RWPE1 (cell line): ENCODE results near the gene TBCD.

ENCODE experiments used
- CTCF ChIA-PET: fragments of 350-600 bp; sonication (Branson Sonifier 250); formaldehyde crosslinking; extraction: SDS; loops from one replicate; lab custom pipeline; 2021; lab: Yijun Ruan, JAX
- POLR2A ChIA-PET: fragments of 400-600 bp; formaldehyde crosslinking; extraction: SDS; loops from one replicate; lab custom pipeline; 2020; ENCODE audit warnings: antibody characterized with exemption; ENCODE audit not compliant: low non-redundant PET; lab: Yijun Ruan, JAX
- DNase-seq: peaks from one replicate; pipeline ENCODE4 v3.0.0; 2012; ENCODE audit warnings: low spot score
- H3K27ac ChIP-seq: fragments of 450-650 bp; 2 replicates; pipeline ENCODE4 v1.5.1; 2017
- TF ChIP-seq, protein P1 (sequence below): fragments of 450-650 bp; conservative IDR thresholded peaks from 2 replicates; pipeline ENCODE4 v1.5.1; 2017; ENCODE audit warnings: low read depth, mild to moderate bottlenecking

TBCD gene

GRCh38 chr17:82926081-82926480 lies 174.2 kb downstream of the TBCD start:
- POLR2A ChIA-PET, result no interaction called here
- DNase-seq, result no peak
- H3K27ac ChIP-seq, result no peak overlapping the region
- TF ChIP-seq, protein P1, sequence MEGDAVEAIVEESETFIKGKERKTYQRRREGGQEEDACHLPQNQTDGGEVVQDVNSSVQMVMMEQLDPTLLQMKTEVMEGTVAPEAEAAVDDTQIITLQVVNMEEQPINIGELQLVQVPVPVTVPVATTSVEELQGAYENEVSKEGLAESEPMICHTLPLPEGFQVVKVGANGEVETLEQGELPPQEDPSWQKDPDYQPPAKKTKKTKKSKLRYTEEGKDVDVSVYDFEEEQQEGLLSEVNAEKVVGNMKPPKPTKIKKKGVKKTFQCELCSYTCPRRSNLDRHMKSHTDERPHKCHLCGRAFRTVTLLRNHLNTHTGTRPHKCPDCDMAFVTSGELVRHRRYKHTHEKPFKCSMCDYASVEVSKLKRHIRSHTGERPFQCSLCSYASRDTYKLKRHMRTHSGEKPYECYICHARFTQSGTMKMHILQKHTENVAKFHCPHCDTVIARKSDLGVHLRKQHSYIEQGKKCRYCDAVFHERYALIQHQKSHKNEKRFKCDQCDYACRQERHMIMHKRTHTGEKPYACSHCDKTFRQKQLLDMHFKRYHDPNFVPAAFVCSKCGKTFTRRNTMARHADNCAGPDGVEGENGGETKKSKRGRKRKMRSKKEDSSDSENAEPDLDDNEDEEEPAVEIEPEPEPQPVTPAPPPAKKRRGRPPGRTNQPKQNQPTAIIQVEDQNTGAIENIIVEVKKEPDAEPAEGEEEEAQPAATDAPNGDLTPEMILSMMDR, result no peak
- CTCF ChIA-PET, result no interaction called here

DNA sequence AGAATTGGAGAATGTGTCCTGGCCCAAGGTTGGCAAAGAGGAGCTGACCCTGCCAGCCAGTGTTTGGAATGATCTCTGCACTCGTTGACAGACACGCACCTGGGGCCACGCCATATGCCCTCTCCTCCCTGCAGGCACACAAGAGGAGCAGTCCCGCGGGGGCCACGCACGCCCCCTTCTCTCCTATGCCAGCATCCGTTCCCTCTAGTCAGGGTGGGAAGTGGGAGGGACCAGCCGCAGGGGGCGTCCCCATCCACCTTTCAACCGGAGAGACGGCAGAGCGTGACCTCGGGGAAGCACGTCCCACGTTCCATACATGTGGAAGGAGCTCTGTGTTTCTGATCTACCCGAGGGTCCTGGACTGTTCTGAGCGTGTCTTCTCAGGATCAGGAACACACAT lies 174.9 kb downstream of the TBCD start:
- ChIA-PET CTCF (no interaction called here), POLR2A (no interaction called here)
- no peak overlapping the region for H3K27ac ChIP-seq
- DNase-seq, result no peak
- TF ChIP-seq, protein P1, result no peak

- DNase-seq, result no peak
- CTCF ChIA-PET, result no interaction called here
- no peak overlapping the region for H3K27ac ChIP-seq
- POLR2A ChIA-PET, result no interaction called here
- TF ChIP-seq, protein P1, result no peak
These were observed 175.4 kb downstream of the TBCD start for GRCh38 chr17:82927311-82927660.

GRCh38 chr17:82927661-82928601 lies 176.1 kb downstream of the TBCD start:
- no peak overlapping the region for H3K27ac ChIP-seq
- no peak for DNase-seq
- CTCF ChIA-PET, result no interaction called here
- TF ChIP-seq, protein P1, result no peak
- POLR2A ChIA-PET, result no interaction called here

- DNase-seq, result no peak
- no peak overlapping the region for H3K27ac ChIP-seq
- TF ChIP-seq, protein P1, result no peak
- ChIA-PET CTCF (interaction anchor here (1.0 kb wide), 1 partner anchor 147 kb away, joined by 3 read pairs; no protein-coding TSS in a partner anchor), POLR2A (no interaction called here)
These were observed 177.3 kb downstream of the TBCD start for GRCh38 chr17:82929011-82929622.

GRCh38 chr17:82929676-82930042 lies 177.8 kb downstream of the TBCD start:
- ChIA-PET POLR2A (no interaction called here), CTCF (no interaction called here)
- DNase-seq, result no peak
- no peak overlapping the region for H3K27ac ChIP-seq
- TF ChIP-seq, protein P1, result no peak
